ENCODE results near the gene CSTF1.

The CSTF1 gene

DNA sequence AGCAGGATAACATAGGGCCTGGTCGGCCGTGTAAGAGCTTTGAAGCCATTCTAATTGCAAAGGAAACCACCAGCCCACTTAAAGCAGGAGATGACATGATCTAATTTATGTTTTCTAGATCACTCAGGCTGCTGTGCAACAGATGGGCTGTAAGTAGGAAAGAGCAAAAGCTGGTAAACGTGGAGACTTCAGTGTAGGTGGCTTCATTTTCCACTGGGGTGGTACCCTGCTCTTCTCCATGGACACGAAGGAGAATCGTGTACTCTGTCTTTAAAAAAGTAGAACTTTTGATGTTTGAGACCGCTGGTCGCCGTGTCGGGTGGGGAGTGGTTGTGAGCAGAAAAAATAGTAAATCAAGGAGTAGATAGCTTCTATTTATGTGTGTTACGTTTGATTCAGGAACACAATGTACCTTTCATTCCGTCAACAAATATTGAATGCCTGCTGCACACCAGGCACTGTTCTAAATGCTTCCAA, 26.0 kb downstream of the CSTF1 start:
- Histone ChIP-seq H3K9me3 (ENCODE audit: insufficient read depth, low read depth, low read length) (no peaks in the 10 kb centered on the region), H3F3A (ENCODE audit: low read depth) (no peaks in the 10 kb centered on the region), H3K9me2 (replicated peaks; ENCODE audit: low read depth, low read length) (no peaks in the 10 kb centered on the region), H3K4me2 (ENCODE audit: low read depth, low read length, poor library complexity, severe bottlenecking) (peak overlapping the region; percentile 49), H3K27me3 (ENCODE audit: insufficient read depth, low read length, poor library complexity, severe bottlenecking) (no peaks in the 10 kb centered on the region), H4K20me1 (ENCODE audit: insufficient read depth, low read length, poor library complexity, severe bottlenecking) (no peaks in the 10 kb centered on the region), H3K36me3 (ENCODE audit: insufficient read depth, low read length) (no peaks in the 10 kb centered on the region), H3K4me1 (ENCODE audit: insufficient read depth, low read length, poor library complexity, severe bottlenecking) (peaks cover 26% of the 10 kb centered on the region), H3K79me2 (ENCODE audit: insufficient read depth, low read length) (no peaks in the 10 kb centered on the region), H3K9ac (ENCODE audit: low read depth, low read length, poor library complexity, severe bottlenecking) (no peak overlapping the region), H3K4me3 (ENCODE audit: low read length, poor library complexity, severe bottlenecking) (peak overlapping the region; percentile 5), H2AFZ (ENCODE audit: low read length) (no peak overlapping the region)
- TF ChIP-seq, protein P1, sequence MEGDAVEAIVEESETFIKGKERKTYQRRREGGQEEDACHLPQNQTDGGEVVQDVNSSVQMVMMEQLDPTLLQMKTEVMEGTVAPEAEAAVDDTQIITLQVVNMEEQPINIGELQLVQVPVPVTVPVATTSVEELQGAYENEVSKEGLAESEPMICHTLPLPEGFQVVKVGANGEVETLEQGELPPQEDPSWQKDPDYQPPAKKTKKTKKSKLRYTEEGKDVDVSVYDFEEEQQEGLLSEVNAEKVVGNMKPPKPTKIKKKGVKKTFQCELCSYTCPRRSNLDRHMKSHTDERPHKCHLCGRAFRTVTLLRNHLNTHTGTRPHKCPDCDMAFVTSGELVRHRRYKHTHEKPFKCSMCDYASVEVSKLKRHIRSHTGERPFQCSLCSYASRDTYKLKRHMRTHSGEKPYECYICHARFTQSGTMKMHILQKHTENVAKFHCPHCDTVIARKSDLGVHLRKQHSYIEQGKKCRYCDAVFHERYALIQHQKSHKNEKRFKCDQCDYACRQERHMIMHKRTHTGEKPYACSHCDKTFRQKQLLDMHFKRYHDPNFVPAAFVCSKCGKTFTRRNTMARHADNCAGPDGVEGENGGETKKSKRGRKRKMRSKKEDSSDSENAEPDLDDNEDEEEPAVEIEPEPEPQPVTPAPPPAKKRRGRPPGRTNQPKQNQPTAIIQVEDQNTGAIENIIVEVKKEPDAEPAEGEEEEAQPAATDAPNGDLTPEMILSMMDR (conservative IDR thresholded peaks at IDR 0.05; ENCODE audit: low read length): no peak
- no peak for TF ChIP-seq EZH2phosphoT487 (IDR thresholded peaks at IDR 0.05; ENCODE audit: borderline replicate concordance)

DNA sequence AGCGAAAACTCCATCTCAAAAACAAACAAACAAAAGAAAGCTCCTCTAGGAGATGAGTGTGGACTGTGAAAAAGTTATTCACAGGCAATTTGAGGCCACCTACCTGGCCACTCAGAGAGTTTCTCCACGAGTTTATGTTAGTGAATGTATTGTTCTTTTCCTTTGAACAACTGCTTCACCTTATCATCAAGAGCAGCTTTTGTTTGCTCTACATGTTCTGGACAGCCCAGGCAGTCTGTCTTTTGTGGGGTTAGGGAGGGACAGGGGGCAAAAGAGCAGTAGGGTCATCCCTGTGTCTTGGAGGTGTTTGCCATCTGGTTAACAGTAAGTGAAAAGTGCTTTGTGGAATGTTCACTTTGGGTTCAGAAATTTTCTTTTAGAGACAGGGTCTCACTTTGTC, 27.6 kb downstream of the CSTF1 start:
- H2AFZ ChIP-seq (ENCODE audit: low read length): no peak overlapping the region
- no peaks in the 10 kb centered on the region for H3K36me3 ChIP-seq (ENCODE audit: insufficient read depth, low read length)
- H3F3A ChIP-seq (ENCODE audit: low read depth): no peaks in the 10 kb centered on the region
- no peaks in the 10 kb centered on the region for H3K9me2 ChIP-seq (replicated peaks; ENCODE audit: low read depth, low read length)
- H3K79me2 ChIP-seq (ENCODE audit: insufficient read depth, low read length): no peaks in the 10 kb centered on the region
- H3K27me3 ChIP-seq (ENCODE audit: insufficient read depth, low read length, poor library complexity, severe bottlenecking): no peaks in the 10 kb centered on the region
- peaks cover 26% of the 10 kb centered on the region for H3K4me1 ChIP-seq (ENCODE audit: insufficient read depth, low read length, poor library complexity, severe bottlenecking)
- H3K9ac ChIP-seq (ENCODE audit: low read depth, low read length, poor library complexity, severe bottlenecking): no peak overlapping the region
- no peaks in the 10 kb centered on the region for H3K9me3 ChIP-seq (ENCODE audit: insufficient read depth, low read depth, low read length)
- no peaks in the 10 kb centered on the region for H4K20me1 ChIP-seq (ENCODE audit: insufficient read depth, low read length, poor library complexity, severe bottlenecking)
- no peak overlapping the region for H3K4me2 ChIP-seq (ENCODE audit: low read depth, low read length, poor library complexity, severe bottlenecking)
- no peak for TF ChIP-seq EZH2phosphoT487 (IDR thresholded peaks at IDR 0.05; ENCODE audit: borderline replicate concordance)
- H3K4me3 ChIP-seq (ENCODE audit: low read length, poor library complexity, severe bottlenecking): no peak overlapping the region

DNA sequence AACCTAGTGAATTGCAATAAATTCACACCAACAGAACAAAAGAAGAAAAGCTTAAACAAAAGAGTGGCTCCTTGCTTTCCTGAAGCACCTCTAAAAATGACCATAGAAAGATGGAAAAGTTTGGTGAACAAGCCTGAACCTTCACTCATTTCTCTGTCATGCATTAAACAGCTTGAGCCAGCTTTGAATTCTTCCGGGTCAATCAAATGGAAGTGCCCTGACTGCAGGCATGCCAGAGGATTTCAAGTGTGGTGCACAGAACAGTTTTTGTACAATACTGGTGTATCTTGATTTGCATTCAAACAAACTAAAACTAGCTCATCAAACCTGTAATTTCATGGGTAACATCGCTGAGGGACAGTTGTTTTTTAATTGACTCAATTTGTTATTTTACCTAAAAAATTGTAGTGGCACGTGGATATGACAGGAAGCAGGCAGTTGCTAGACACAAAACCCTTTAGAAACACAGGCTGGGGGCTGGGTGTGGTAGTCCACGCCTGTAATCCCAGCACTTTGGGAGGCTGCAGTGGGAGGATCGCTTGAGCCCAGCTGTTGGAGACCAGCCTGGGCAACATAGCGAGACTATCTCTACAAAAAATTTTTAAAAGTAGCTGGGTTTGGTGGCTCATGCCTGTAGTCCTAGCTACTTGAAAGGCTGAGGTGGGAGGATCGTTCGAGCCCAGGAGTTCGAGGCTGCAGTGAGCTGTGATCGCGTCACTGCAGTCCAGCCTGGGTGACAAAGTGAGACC, 28.7 kb downstream of the CSTF1 start:
- H3K79me2 ChIP-seq (ENCODE audit: insufficient read depth, low read length): no peaks in the 10 kb centered on the region
- no peaks in the 10 kb centered on the region for H3K9me2 ChIP-seq (replicated peaks; ENCODE audit: low read depth, low read length)
- H3K4me2 ChIP-seq (ENCODE audit: low read depth, low read length, poor library complexity, severe bottlenecking): no peak overlapping the region
- H3K4me3 ChIP-seq (ENCODE audit: low read length, poor library complexity, severe bottlenecking): no peak overlapping the region
- H3K27me3 ChIP-seq (ENCODE audit: insufficient read depth, low read length, poor library complexity, severe bottlenecking): no peaks in the 10 kb centered on the region
- no peak overlapping the region for H3K9ac ChIP-seq (ENCODE audit: low read depth, low read length, poor library complexity, severe bottlenecking)
- no peaks in the 10 kb centered on the region for H4K20me1 ChIP-seq (ENCODE audit: insufficient read depth, low read length, poor library complexity, severe bottlenecking)
- H3K4me1 ChIP-seq (ENCODE audit: insufficient read depth, low read length, poor library complexity, severe bottlenecking): peaks cover 26% of the 10 kb centered on the region
- no peak overlapping the region for H2AFZ ChIP-seq (ENCODE audit: low read length)
- H3F3A ChIP-seq (ENCODE audit: low read depth): no peaks in the 10 kb centered on the region
- no peak for TF ChIP-seq EZH2phosphoT487 (IDR thresholded peaks at IDR 0.05; ENCODE audit: borderline replicate concordance)
- TF ChIP-seq, protein P1 (conservative IDR thresholded peaks at IDR 0.05; ENCODE audit: low read length): no peak
- no peaks in the 10 kb centered on the region for H3K36me3 ChIP-seq (ENCODE audit: insufficient read depth, low read length)
- no peaks in the 10 kb centered on the region for H3K9me3 ChIP-seq (ENCODE audit: insufficient read depth, low read depth, low read length)
